Measurements from ENCODE around the gene TYR. TPM values are rescaled to one million over a fixed set of nuclear protein-coding genes. Genes with fewer than 3 reads are reported as not detected.
"Not testable (repeated sequence)": the region's sequence is repeated elsewhere in the genome, so short reads cannot be mapped to it uniquely, and the experiment has no call there.

The TYR gene
- total RNA-seq, 1 experiment from 2014 or later = not detected

DNA sequence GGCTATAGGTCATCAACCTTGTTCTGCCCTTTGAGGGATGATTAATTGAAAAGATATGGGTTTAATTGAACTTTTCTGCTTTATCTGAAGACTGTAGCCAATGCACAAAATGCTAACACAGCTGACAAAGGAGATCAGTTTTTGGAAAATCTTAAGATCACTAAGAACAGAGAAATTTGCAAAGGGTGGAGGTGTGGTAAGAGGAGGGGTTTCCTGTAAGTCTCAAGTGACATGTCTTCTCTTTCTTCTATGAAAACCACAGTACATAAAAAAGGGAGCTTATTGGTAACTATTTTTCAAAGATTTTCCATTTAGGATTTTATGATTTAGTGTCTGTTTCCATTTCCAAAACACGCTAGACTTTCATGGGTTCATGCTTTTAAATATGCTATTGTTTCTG is 108.9 kb downstream of the TYR start:
- H3K27me3 ChIP-seq (ENCODE audit: insufficient read depth, low read length); H3K23me2 ChIP-seq (ENCODE audit: insufficient read length, low read depth, low read length, poor library complexity, severe bottlenecking); H2AK5ac ChIP-seq (ENCODE audit: insufficient read length, low read length); H3K79me1 ChIP-seq (ENCODE audit: insufficient read depth, low read depth, low read length, poor library complexity, severe bottlenecking); H3K9me3 ChIP-seq (ENCODE audit: control insufficient read depth, low read depth, low read length); H3K23ac ChIP-seq (ENCODE audit: insufficient read length, low read depth, low read length); H4K8ac ChIP-seq (replicated peaks; ENCODE audit: insufficient read length, low read depth, low read length); H2BK5ac ChIP-seq (ENCODE audit: insufficient read length, low read length); H3K14ac ChIP-seq (ENCODE audit: insufficient read depth, low read length); H2BK120ac ChIP-seq (ENCODE audit: low read depth, low read length, poor library complexity, severe bottlenecking); H3K18ac ChIP-seq (ENCODE audit: insufficient read length, low read depth, low read length); H3K4me1 ChIP-seq (ENCODE audit: insufficient read depth, low read length); H2BK12ac ChIP-seq (ENCODE audit: insufficient read length, low read depth, low read length); H3K79me2 ChIP-seq (ENCODE audit: insufficient read depth, low read length); H3K56ac ChIP-seq (ENCODE audit: insufficient read length, low read depth, low read length); H3K27me3 Mint-ChIP-seq (ENCODE audit: low read depth); H4K91ac ChIP-seq (ENCODE audit: insufficient read length, low read depth, low read length); H4K5ac ChIP-seq (ENCODE audit: insufficient read length, low read depth, low read length); H3K9ac ChIP-seq (ENCODE audit: extremely low read depth, insufficient read length, low read length); H2BK15ac ChIP-seq (ENCODE audit: low read depth, low read length); H3K4me1 Mint-ChIP-seq; H2AFZ ChIP-seq (ENCODE audit: low read length); H3K4me3 Mint-ChIP-seq; H3K4ac ChIP-seq (ENCODE audit: low read depth, low read length); DNase-seq; H3K27ac Mint-ChIP-seq; H3K4me2 ChIP-seq (ENCODE audit: insufficient read depth, insufficient read length, low read length); H4K20me1 ChIP-seq (ENCODE audit: control insufficient read depth, insufficient read depth, insufficient read length); H3K27ac ChIP-seq (ENCODE audit: insufficient read length, low read depth, low read length); H2BK20ac ChIP-seq (ENCODE audit: low read depth, low read length, poor library complexity, severe bottlenecking); H3T11ph ChIP-seq (ENCODE audit: low read length); H3K9me3 Mint-ChIP-seq; H3K36me3 Mint-ChIP-seq (ENCODE audit: insufficient read depth in 1 of 3, low read depth in 3 of 3): not testable (repeated sequence)
- no CpG with 5 or more reads among the region's 1 CpG for WGBS (ENCODE audit: extremely low coverage, insufficient read length, low lambda C conversion rate)

DNA sequence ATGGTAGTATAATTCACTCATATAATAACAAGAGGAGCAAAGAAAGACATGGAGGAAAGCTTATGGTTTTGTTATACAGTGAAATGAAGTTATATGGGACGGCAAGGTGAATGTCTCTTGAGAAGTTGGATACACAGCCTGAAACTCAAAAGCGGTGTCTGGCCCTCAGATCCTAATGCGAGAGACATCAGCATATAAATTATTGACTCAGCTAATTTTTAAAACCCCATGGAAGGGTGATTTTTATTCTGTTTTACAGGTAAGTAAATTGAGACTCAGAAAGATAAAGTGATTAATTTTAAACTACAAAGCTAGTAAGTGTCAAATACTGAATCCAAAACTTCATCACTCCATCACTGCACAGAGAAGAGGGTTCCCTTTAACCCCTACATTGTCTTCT is 110.3 kb downstream of the TYR start:
- not testable (repeated sequence) for H3K23ac ChIP-seq (ENCODE audit: insufficient read length, low read depth, low read length); H2BK5ac ChIP-seq (ENCODE audit: insufficient read length, low read length); H3K4me1 ChIP-seq (ENCODE audit: insufficient read depth, low read length); H4K8ac ChIP-seq (replicated peaks; ENCODE audit: insufficient read length, low read depth, low read length); H3K4me1 Mint-ChIP-seq; H3K79me1 ChIP-seq (ENCODE audit: insufficient read depth, low read depth, low read length, poor library complexity, severe bottlenecking); H3K27ac ChIP-seq (ENCODE audit: insufficient read length, low read depth, low read length); H3T11ph ChIP-seq (ENCODE audit: low read length); H3K18ac ChIP-seq (ENCODE audit: insufficient read length, low read depth, low read length); H2BK12ac ChIP-seq (ENCODE audit: insufficient read length, low read depth, low read length); H2AK5ac ChIP-seq (ENCODE audit: insufficient read length, low read length); H3K14ac ChIP-seq (ENCODE audit: insufficient read depth, low read length); H3K4me3 Mint-ChIP-seq; H2BK15ac ChIP-seq (ENCODE audit: low read depth, low read length); H3K56ac ChIP-seq (ENCODE audit: insufficient read length, low read depth, low read length); H3K36me3 Mint-ChIP-seq (ENCODE audit: insufficient read depth in 1 of 3, low read depth in 3 of 3); H3K27me3 Mint-ChIP-seq (ENCODE audit: low read depth); H2BK20ac ChIP-seq (ENCODE audit: low read depth, low read length, poor library complexity, severe bottlenecking); H3K27me3 ChIP-seq (ENCODE audit: insufficient read depth, low read length); H3K4ac ChIP-seq (ENCODE audit: low read depth, low read length); H2AFZ ChIP-seq (ENCODE audit: low read length); H3K27ac Mint-ChIP-seq; DNase-seq; H3K9ac ChIP-seq (ENCODE audit: extremely low read depth, insufficient read length, low read length); H4K5ac ChIP-seq (ENCODE audit: insufficient read length, low read depth, low read length); H4K20me1 ChIP-seq (ENCODE audit: control insufficient read depth, insufficient read depth, insufficient read length); H2BK120ac ChIP-seq (ENCODE audit: low read depth, low read length, poor library complexity, severe bottlenecking); H3K79me2 ChIP-seq (ENCODE audit: insufficient read depth, low read length); H3K23me2 ChIP-seq (ENCODE audit: insufficient read length, low read depth, low read length, poor library complexity, severe bottlenecking); H3K9me3 ChIP-seq (ENCODE audit: control insufficient read depth, low read depth, low read length); H3K4me2 ChIP-seq (ENCODE audit: insufficient read depth, insufficient read length, low read length); H4K91ac ChIP-seq (ENCODE audit: insufficient read length, low read depth, low read length); H3K9me3 Mint-ChIP-seq
- no CpG with 5 or more reads among the region's 3 CpGs for WGBS (ENCODE audit: extremely low coverage, insufficient read length, low lambda C conversion rate)
